SK-N-SH (cell line): ENCODE data around the gene BEX3. TPM values are rescaled to one million over a fixed set of nuclear protein-coding genes. Genes with fewer than 3 reads are reported as not detected.

Experiments
- CTCF ChIA-PET: fragments of 300-600, 350-600 bp; formaldehyde crosslinking; extraction: SDS; loops from one replicate; lab custom pipeline; 2021; lab: Yijun Ruan, JAX
- POLR2A ChIA-PET: fragments of 350-600 bp; sonication (Branson Sonifier 250); formaldehyde crosslinking; extraction: SDS; loops from one replicate; lab custom pipeline; 2020; ENCODE audit warnings: antibody characterized with exemption, inconsistent platforms; lab: Yijun Ruan, JAX
- DNase-seq: peaks from one replicate; pipeline ENCODE4 v3.0.0; 2012
- H2AFZ ChIP-seq: fragments of 200-600 bp; sonication (generic); 2 replicates; pipeline ENCODE4 v1.8.1; 2016; ENCODE audit warnings: antibody characterized with exemption, mild to moderate bottlenecking, low read depth
- H3F3A ChIP-seq: fragments of 200-600 bp; sonication (generic); replicated peaks from 2 replicates; pipeline ENCODE3; 2016; ENCODE audit warnings: antibody characterized with exemption, mild to moderate bottlenecking; ENCODE audit not compliant: insufficient read depth
- H3K27ac ChIP-seq, 2 experiments: fragments of 200-500 bp in 1 of 2; fragments of 200-600 bp in 1 of 2; sonication (Bioruptor generic) in 1 of 2; sonication (generic), shearing (Covaris generic) in 1 of 2; 2 replicates each; pipeline versions ENCODE4 v1.5.1 to v1.6.1; 2014 to 2016; ENCODE audit warnings: low read depth in 2 of 2, inconsistent platforms in 1 of 2, low read length in 1 of 2, mild to moderate bottlenecking in 1 of 2, mixed read lengths in 1 of 2
- H3K27me3 ChIP-seq: fragments of 200-600 bp; sonication (generic), shearing (Covaris generic); 2 replicates; pipeline ENCODE4 v1.6.1; 2016; ENCODE audit warnings: mixed run types; ENCODE audit not compliant: insufficient read depth
- H3K36me3 ChIP-seq, 2 experiments: fragments of 200-500 bp in 1 of 2; fragments of 200-600 bp in 1 of 2; sonication (Bioruptor generic) in 1 of 2; sonication (generic) in 1 of 2; replicated peaks in 1 of 2; 2 replicates each; pipeline versions ENCODE3 to v1.5.1; 2014 to 2016; ENCODE audit warnings: low read length in 1 of 2, mild to moderate bottlenecking in 1 of 2; ENCODE audit not compliant: insufficient read depth in 2 of 2, control insufficient read depth in 1 of 2
- H3K4me1 ChIP-seq, 2 experiments: fragments of 200-500 bp in 1 of 2; fragments of 200-600 bp in 1 of 2; sonication (Bioruptor generic) in 1 of 2; sonication (generic), shearing (Covaris generic) in 1 of 2; 2 replicates each; pipeline versions ENCODE4 v1.5.1 to v1.6.1; 2014 to 2016; ENCODE audit warnings: low read depth in 1 of 2, low read length in 1 of 2, mixed run types in 1 of 2; ENCODE audit not compliant: insufficient read depth in 2 of 2, control insufficient read depth in 1 of 2
- H3K4me2 ChIP-seq: fragments of 200-600 bp; sonication (generic), shearing (Covaris generic); 2 replicates; pipeline ENCODE4 v1.6.1; 2017; ENCODE audit warnings: mixed run types
- H3K4me3 ChIP-seq, 2 experiments: fragments of 200-500 bp in 1 of 2; fragments of 200-600 bp in 1 of 2; sonication (Bioruptor generic) in 1 of 2; sonication (generic), shearing (Covaris generic) in 1 of 2; 2 replicates each; pipeline versions ENCODE4 v1.5.1 to v1.8.1; 2014 to 2016; ENCODE audit warnings: low read depth in 2 of 2, inconsistent platforms in 1 of 2, low read length in 1 of 2, mild to moderate bottlenecking in 1 of 2, mixed read lengths in 1 of 2, moderate library complexity in 1 of 2
- H3K79me2 ChIP-seq: fragments of 200-600 bp; sonication (generic); 2 replicates; pipeline ENCODE4 v1.8.1; 2017; ENCODE audit warnings: mild to moderate bottlenecking; ENCODE audit not compliant: insufficient read depth
- H3K9ac ChIP-seq: fragments of 200-600 bp; sonication (generic); 2 replicates; pipeline ENCODE4 v1.6.1; 2017; ENCODE audit warnings: mixed run types
- H3K9me2 ChIP-seq: fragments of 200-600 bp; sonication (generic); 2 replicates; pipeline ENCODE4 v1.6.1; 2017; ENCODE audit warnings: mixed run types
- H3K9me3 ChIP-seq: fragments of 200-600 bp; sonication (generic); 2 replicates; pipeline ENCODE4 v1.6.1; 2017; ENCODE audit warnings: mixed run types, mild to moderate bottlenecking, moderate library complexity
- H4K20me1 ChIP-seq: fragments of 200-600 bp; sonication (generic); 2 replicates; pipeline ENCODE4 v1.6.1; 2017; ENCODE audit warnings: mild to moderate bottlenecking, mixed run types; ENCODE audit not compliant: insufficient read depth
- PBX3 ChIP-seq: IDR thresholded peaks from 2 replicates; pipeline ENCODE4; 2012
- RAD21 ChIP-seq: IDR thresholded peaks from 2 replicates; pipeline ENCODE4 v1.6.1; 2012; ENCODE audit warnings: mild to moderate bottlenecking, low read length
- REST ChIP-seq: IDR thresholded peaks from 2 replicates; pipeline ENCODE4 v1.6.1; 2012; ENCODE audit warnings: mild to moderate bottlenecking, low read depth, low read length, moderate library complexity
- RFX5 ChIP-seq: IDR thresholded peaks from 2 replicates; pipeline ENCODE4 v1.6.1; 2012; ENCODE audit warnings: mild to moderate bottlenecking, improper control_type of control experiment, low read length
- TEAD4 ChIP-seq: IDR thresholded peaks from 2 replicates; pipeline ENCODE4 v1.4.0; 2012; ENCODE audit warnings: mild to moderate bottlenecking, borderline replicate concordance; ENCODE audit not compliant: insufficient read depth
- USF1 ChIP-seq: IDR thresholded peaks from 2 replicates; pipeline ENCODE4 v1.4.0; 2012; ENCODE audit warnings: low read depth, borderline replicate concordance
- ZBTB33 ChIP-seq: IDR thresholded peaks from 2 replicates; pipeline ENCODE4 v1.4.0; 2012; ENCODE audit warnings: low read depth, borderline replicate concordance
- WGBS: methylation state at CpG from one replicate; pipeline ENCODE4 v1.1.6; 2017; ENCODE audit warnings: low lambda C conversion rate; 5-methylcytosine and 5-hydroxymethylcytosine counted together
- polyA plus RNA-seq, 3 experiments: library from polyadenylated mRNA; depleted of rRNA; stranded (reverse); fragments of >200 nt; gene quantifications; 2 replicates each; pipeline ENCODE4 v1.2.3, GENCODE V29; 2012
- TF ChIP-seq, protein P1 (sequence below): fragments of 150-350 bp; IDR thresholded peaks from 2 replicates; pipeline ENCODE4 v1.6.1; 2017; ENCODE audit warnings: antibody characterized with exemption, low read length, low read depth, borderline replicate concordance

BEX3 gene
- polyA plus RNA-seq, 1 of the 3 experiments (the other 2 are of a cell fraction), result 392 TPM

GRCh38 chrX:103386332-103386731 lies 10.0 kb downstream of the BEX3 start:
- H3K27me3 ChIP-seq, result no peaks in the 10 kb centered on the region; the same call in 1 of the 2 replicates
- H3K9me3 ChIP-seq, result no peaks in the 10 kb centered on the region
- H3K9me2 ChIP-seq, result no peaks in the 10 kb centered on the region
- H2AFZ ChIP-seq, result no peak overlapping the region
- no peaks in the 10 kb centered on the region for H3K36me3 ChIP-seq
- H3K4me2 ChIP-seq, result no peak overlapping the region
- WGBS, result 32% methylated on average over 2 of the region's 2 CpGs
- no peaks in the 10 kb centered on the region for H3K79me2 ChIP-seq
- no peak overlapping the region for H3K27ac ChIP-seq
- H3F3A ChIP-seq, result no peaks in the 10 kb centered on the region
- H3K9ac ChIP-seq, result no peak overlapping the region
- no peaks in the 10 kb centered on the region for H4K20me1 ChIP-seq
- ChIA-PET POLR2A (no interaction called here), CTCF (interaction anchor here (1.1 to 1.2 kb wide), 2 partner anchors 12 to 20 kb away, joined by 3 read pairs; no protein-coding TSS in a partner anchor)
- no peak overlapping the region for H3K4me3 ChIP-seq
- TF ChIP-seq REST (no peak), RFX5 (no peak), RAD21 (no peak), TEAD4 (no peak), USF1 (no peak), ZBTB33 (no peak), PBX3 (no peak)
- TF ChIP-seq, protein P1, sequence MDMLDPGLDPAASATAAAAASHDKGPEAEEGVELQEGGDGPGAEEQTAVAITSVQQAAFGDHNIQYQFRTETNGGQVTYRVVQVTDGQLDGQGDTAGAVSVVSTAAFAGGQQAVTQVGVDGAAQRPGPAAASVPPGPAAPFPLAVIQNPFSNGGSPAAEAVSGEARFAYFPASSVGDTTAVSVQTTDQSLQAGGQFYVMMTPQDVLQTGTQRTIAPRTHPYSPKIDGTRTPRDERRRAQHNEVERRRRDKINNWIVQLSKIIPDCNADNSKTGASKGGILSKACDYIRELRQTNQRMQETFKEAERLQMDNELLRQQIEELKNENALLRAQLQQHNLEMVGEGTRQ, result no peak
- TF ChIP-seq, all 33 proteins: peak for 0
- no peaks in the 10 kb centered on the region for H3K4me1 ChIP-seq
- DNase-seq, result no peak
